Retinal pigment epithelial cell (primary cell): Measurements from ENCODE around the gene IPCEF1.
A peak's percentile ranks its signal among the peaks of the same experiment; 100 is the strongest.

Experiments
- DNase-seq: peaks from one replicate; pipeline ENCODE4 v3.0.0-alpha.2; 2010; ENCODE audit warnings: low read depth
- H3K4me3 ChIP-seq: 2 replicates; pipeline ENCODE4 v1.5.1; 2011; ENCODE audit warnings: mild to moderate bottlenecking, low read length, control low read depth, moderate library complexity
- CTCF ChIP-seq: conservative IDR thresholded peaks from 2 replicates; pipeline ENCODE4 v1.5.1; 2011; ENCODE audit warnings: low read depth, low read length, control low read depth, inconsistent platforms

IPCEF1 gene

GRCh38 chr6:154356690-154357089, at the start of gene IPCEF1:
Gene IPCEF1, minus strand, starts transcription at chr6:154356803. Its CDS starts 90,856 bp downstream, at chr6:154265947.
- no peak for DNase-seq
- no peak within 1 kb of the TSS for H3K4me3 ChIP-seq
- no peak for TF ChIP-seq CTCF

GRCh38 chr6:154406301-154406700, 49.7 kb upstream of the IPCEF1 start:
- TF ChIP-seq CTCF, result no peak
- no peak for DNase-seq
- no peak overlapping the region for H3K4me3 ChIP-seq

- no peak for DNase-seq
- TF ChIP-seq CTCF, result no peak
- H3K4me3 ChIP-seq, result no peak overlapping the region
Observed at GRCh38 chr6:154404791-154405400, 48.3 kb upstream of the IPCEF1 start.

- peak; percentile 43 for DNase-seq
- no peak overlapping the region for H3K4me3 ChIP-seq
- TF ChIP-seq CTCF, result no peak
Observed at GRCh38 chr6:154403788-154404187, 47.2 kb upstream of the IPCEF1 start.

GRCh38 chr6:154402081-154402780, 45.6 kb upstream of the IPCEF1 start:
- no peak overlapping the region for H3K4me3 ChIP-seq
- no peak for TF ChIP-seq CTCF
- no peak for DNase-seq

- H3K4me3 ChIP-seq, result no peak overlapping the region
- no peak for TF ChIP-seq CTCF
- no peak for DNase-seq
Observed at GRCh38 chr6:154399097-154399496, 42.5 kb upstream of the IPCEF1 start.
